SK-N-SH treated with all-trans-retinoic acid at 6 μM for 48 hours (cell line): ENCODE measurements around the gene CST11.

Experiments
- OSR1 ChIP-seq: fragments of 250-450 bp; sonication (Bioruptor Pico); IDR thresholded peaks from 2 replicates; pipeline ENCODE4 v1.8.0; 2022; ENCODE audit warnings: moderate library complexity, mild to moderate bottlenecking, inconsistent platforms
- SNAI2 ChIP-seq: fragments of 250-450 bp; sonication (Bioruptor Pico); IDR thresholded peaks from 2 replicates; pipeline ENCODE4 v1.5.0; 2020; ENCODE audit warnings: mild to moderate bottlenecking, moderate library complexity
- ZNF8 ChIP-seq: fragments of 450-650 bp; formaldehyde crosslinking; IDR thresholded peaks from 2 replicates; pipeline ENCODE4 v1.5.0; 2020; ENCODE audit warnings: mild to moderate bottlenecking, moderate library complexity

DNA sequence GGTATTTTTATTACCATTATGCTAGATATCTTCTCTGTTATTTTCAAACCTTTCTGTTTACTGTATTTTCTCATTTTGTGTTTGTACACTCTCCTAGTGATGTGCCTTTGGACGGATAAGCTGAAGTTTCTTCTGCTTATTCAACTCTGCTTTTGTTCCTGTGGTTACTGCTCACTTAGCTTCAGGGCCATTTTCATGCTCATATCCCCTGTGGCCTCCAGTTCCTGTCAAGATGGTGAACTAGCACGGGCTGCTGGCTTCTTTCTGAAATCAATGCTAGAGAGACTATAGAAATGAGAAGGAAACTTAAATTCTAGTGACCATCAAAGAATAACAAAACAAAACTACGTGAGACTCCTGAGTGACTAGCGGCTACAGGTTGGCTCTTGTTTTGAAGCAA, 31.4 kb upstream of the CST11 start:
- no peak for TF ChIP-seq SNAI2
- TF ChIP-seq ZNF8 (CRISPR knock-in tag), result no peak
- no peak for TF ChIP-seq OSR1 (CRISPR knock-in tag)
